ENCODE results near the gene FAN1. TPM values are rescaled to one million over a fixed set of nuclear protein-coding genes. Genes with fewer than 3 reads are reported as not detected.

FAN1 gene
- total RNA-seq = 20.5 and 25.1 TPM in 2 replicates
- polyA plus RNA-seq = 7.1 and 8.9 TPM in 2 replicates
- polyA plus RNA-seq (2012) = 6.3 and 8.6 TPM in 2 replicates
- 4.0 and 6.2 TPM in 2 replicates for polyA minus RNA-seq (ENCODE audit: low replicate concordance)

GRCh38 chr15:30903497-30904187 is at the start of gene FAN1:
Gene FAN1 (plus strand): TSS chr15:30903915. CDS start chr15:30904664, 749 bp downstream.
- peak within 1 kb of the TSS; percentile 100 for H2AFZ ChIP-seq (ENCODE audit: low read length)
- no peaks in the 10 kb centered on the region for H3K27me3 ChIP-seq (ENCODE audit: control insufficient read depth, insufficient read depth, low read length)
- H3K79me2 ChIP-seq (ENCODE audit: control insufficient read depth, insufficient read depth, low read length) = no peaks in the 10 kb centered on the region
- H3K27ac ChIP-seq (ENCODE audit: insufficient read depth, low read length) = peak within 1 kb of the TSS; percentile 48
- peak; percentile 85 to 89 for DNase-seq (ENCODE audit: low read depth in 2 of 2)
- H4K20me1 ChIP-seq (ENCODE audit: control insufficient read depth, extremely low read depth, insufficient read depth, low read length) = no peaks in the 10 kb centered on the region
- H3K4me3 ChIP-seq (replicated peaks in 1 of 4; ENCODE audit: control extremely low read depth in 1 of 4, insufficient read depth in 1 of 4, low read depth in 3 of 4, low read length in 4 of 4) = peak within 1 kb of the TSS; percentile 92 to 96 (median 92)
- H3K9me3 ChIP-seq (ENCODE audit: control insufficient read depth, insufficient read depth, low read depth, low read length) = no peaks in the 10 kb centered on the region
- H3K4me1 ChIP-seq (ENCODE audit: control insufficient read depth, extremely low read depth, insufficient read depth, low read length) = no peaks in the 10 kb centered on the region
- peak within 1 kb of the TSS; percentile 97 for H3K4me2 ChIP-seq (ENCODE audit: extremely low read depth, insufficient read depth, low read length)
- H3K9ac ChIP-seq (ENCODE audit: insufficient read depth, low read length) = peak within 1 kb of the TSS; percentile 72
- H3K36me3 ChIP-seq (ENCODE audit: control insufficient read depth, insufficient read depth, low read length) = no peaks in the 10 kb centered on the region
- TF ChIP-seq, protein P1, sequence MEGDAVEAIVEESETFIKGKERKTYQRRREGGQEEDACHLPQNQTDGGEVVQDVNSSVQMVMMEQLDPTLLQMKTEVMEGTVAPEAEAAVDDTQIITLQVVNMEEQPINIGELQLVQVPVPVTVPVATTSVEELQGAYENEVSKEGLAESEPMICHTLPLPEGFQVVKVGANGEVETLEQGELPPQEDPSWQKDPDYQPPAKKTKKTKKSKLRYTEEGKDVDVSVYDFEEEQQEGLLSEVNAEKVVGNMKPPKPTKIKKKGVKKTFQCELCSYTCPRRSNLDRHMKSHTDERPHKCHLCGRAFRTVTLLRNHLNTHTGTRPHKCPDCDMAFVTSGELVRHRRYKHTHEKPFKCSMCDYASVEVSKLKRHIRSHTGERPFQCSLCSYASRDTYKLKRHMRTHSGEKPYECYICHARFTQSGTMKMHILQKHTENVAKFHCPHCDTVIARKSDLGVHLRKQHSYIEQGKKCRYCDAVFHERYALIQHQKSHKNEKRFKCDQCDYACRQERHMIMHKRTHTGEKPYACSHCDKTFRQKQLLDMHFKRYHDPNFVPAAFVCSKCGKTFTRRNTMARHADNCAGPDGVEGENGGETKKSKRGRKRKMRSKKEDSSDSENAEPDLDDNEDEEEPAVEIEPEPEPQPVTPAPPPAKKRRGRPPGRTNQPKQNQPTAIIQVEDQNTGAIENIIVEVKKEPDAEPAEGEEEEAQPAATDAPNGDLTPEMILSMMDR (conservative IDR thresholded peaks at IDR 0.05 in 1 of 2, IDR thresholded peaks at IDR 0.05 in 1 of 2; ENCODE audit: low read depth in 1 of 2, low read length in 2 of 2) = no peak
- TF ChIP-seq EZH2 (IDR thresholded peaks at IDR 0.05; ENCODE audit: low read length, missing control alignments) = no peak

DNA sequence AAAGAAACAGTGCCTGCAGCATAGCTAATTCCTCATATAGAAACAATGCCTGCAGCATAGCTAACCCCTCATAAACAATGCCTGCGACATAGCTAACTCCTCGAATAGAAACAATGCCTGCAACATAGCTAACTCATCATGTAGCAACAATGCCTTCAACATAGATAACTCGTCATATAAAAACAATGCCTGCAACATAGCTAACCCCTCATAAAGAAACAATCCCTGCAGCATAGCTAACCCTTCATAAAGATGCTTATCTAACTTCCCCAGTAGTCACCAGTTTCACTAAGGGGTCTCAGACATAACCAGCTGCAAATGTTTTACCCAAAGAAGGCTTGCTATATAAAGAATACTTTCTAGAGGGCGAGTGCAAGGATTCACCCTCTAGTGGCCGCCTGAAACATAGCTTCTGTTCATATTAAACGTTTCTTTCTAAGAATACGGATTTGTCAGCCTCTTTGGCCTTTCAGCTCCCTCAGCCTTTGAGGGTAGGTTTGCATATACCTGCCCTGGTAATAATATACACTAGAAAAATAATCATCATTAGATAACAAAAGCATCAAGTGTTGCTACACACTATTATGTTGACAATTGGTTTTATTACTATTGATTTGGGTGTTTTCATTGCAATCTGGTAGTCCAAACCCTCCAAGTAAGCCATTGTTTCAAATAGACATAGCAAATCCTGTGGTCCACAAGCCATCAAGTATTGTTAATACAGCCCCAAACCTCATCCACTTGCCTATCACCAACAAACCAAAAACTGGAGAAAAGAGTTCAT is 44.4 kb upstream of the FAN1 start:
- H3K4me3 ChIP-seq (replicated peaks in 1 of 4; ENCODE audit: control extremely low read depth in 1 of 4, insufficient read depth in 1 of 4, low read depth in 3 of 4, low read length in 4 of 4) = no peak overlapping the region

DNA sequence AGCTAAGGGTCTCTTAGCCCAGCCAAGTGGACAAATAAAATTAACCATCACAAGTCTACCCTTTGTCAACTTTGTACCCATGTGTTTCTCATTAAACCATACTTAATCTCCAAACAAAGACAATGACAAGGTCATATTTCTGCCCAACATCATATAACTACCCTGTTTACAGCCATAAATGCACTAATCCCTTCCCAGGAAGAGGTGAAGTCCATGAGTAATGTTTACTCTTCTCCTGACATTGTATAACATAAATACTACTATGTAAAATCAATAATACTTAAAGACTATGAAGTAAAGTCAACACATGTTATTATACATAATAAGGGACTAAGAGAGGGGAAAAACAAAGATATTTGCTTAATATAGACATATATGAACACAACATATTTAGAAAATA is 38.5 kb upstream of the FAN1 start:
- H3K27me3 ChIP-seq (ENCODE audit: control insufficient read depth, insufficient read depth, low read length) = no peaks in the 10 kb centered on the region
- H4K20me1 ChIP-seq (ENCODE audit: control insufficient read depth, extremely low read depth, insufficient read depth, low read length) = no peaks in the 10 kb centered on the region
- no peaks in the 10 kb centered on the region for H3K9me3 ChIP-seq (ENCODE audit: control insufficient read depth, insufficient read depth, low read depth, low read length)
- no peaks in the 10 kb centered on the region for H3K36me3 ChIP-seq (ENCODE audit: control insufficient read depth, insufficient read depth, low read length)
- TF ChIP-seq, protein P1 (conservative IDR thresholded peaks at IDR 0.05 in 1 of 2, IDR thresholded peaks at IDR 0.05 in 1 of 2; ENCODE audit: low read depth in 1 of 2, low read length in 2 of 2) = no peak
- no peak for TF ChIP-seq EZH2 (IDR thresholded peaks at IDR 0.05; ENCODE audit: low read length, missing control alignments)
- no peaks in the 10 kb centered on the region for H3K79me2 ChIP-seq (ENCODE audit: control insufficient read depth, insufficient read depth, low read length)
- no peak overlapping the region for H3K4me2 ChIP-seq (ENCODE audit: extremely low read depth, insufficient read depth, low read length)
- H3K9ac ChIP-seq (ENCODE audit: insufficient read depth, low read length) = no peak overlapping the region
- no peak overlapping the region for H3K4me3 ChIP-seq (replicated peaks in 1 of 4; ENCODE audit: control extremely low read depth in 1 of 4, insufficient read depth in 1 of 4, low read depth in 3 of 4, low read length in 4 of 4)
- H3K4me1 ChIP-seq (ENCODE audit: control insufficient read depth, extremely low read depth, insufficient read depth, low read length) = no peaks in the 10 kb centered on the region
- no peak for DNase-seq (ENCODE audit: low read depth in 2 of 2)
- H3K27ac ChIP-seq (ENCODE audit: insufficient read depth, low read length) = no peak overlapping the region
- H2AFZ ChIP-seq (ENCODE audit: low read length) = no peak overlapping the region

More for the DNA sequence above, 44.4 kb upstream of the FAN1 start:
- Histone ChIP-seq H3K4me1 (ENCODE audit: control insufficient read depth, extremely low read depth, insufficient read depth, low read length) (no peaks in the 10 kb centered on the region), H2AFZ (ENCODE audit: low read length) (no peak overlapping the region), H3K27ac (ENCODE audit: insufficient read depth, low read length) (no peak overlapping the region), H3K4me2 (ENCODE audit: extremely low read depth, insufficient read depth, low read length) (no peak overlapping the region), H3K27me3 (ENCODE audit: control insufficient read depth, insufficient read depth, low read length) (no peaks in the 10 kb centered on the region), H3K79me2 (ENCODE audit: control insufficient read depth, insufficient read depth, low read length) (no peaks in the 10 kb centered on the region), H3K36me3 (ENCODE audit: control insufficient read depth, insufficient read depth, low read length) (no peaks in the 10 kb centered on the region), H4K20me1 (ENCODE audit: control insufficient read depth, extremely low read depth, insufficient read depth, low read length) (no peaks in the 10 kb centered on the region), H3K9me3 (ENCODE audit: control insufficient read depth, insufficient read depth, low read depth, low read length) (no peaks in the 10 kb centered on the region), H3K9ac (ENCODE audit: insufficient read depth, low read length) (no peak overlapping the region)
- DNase-seq (ENCODE audit: low read depth in 2 of 2) = peak; percentile 16 to 43
- no peak for TF ChIP-seq EZH2 (IDR thresholded peaks at IDR 0.05; ENCODE audit: low read length, missing control alignments)
- TF ChIP-seq, protein P1 (conservative IDR thresholded peaks at IDR 0.05 in 1 of 2, IDR thresholded peaks at IDR 0.05 in 1 of 2; ENCODE audit: low read depth in 1 of 2, low read length in 2 of 2) = peak; percentile 71 to 81

Measured in fibroblast of lung (primary cell).